Liver (tissue), 3 donors: ENCODE results near the gene CORO1A.

Experiments
- RAD21 ChIP-seq, 2 donors: IDR thresholded peaks; 2 replicates each; pipeline ENCODE4 v1.6.1; 2016; ENCODE audit warnings: antibody characterized with exemption in 2 of 2, mild to moderate bottlenecking in 2 of 2
- YY1 ChIP-seq: IDR thresholded peaks from 2 replicates; pipeline ENCODE4 v1.6.1; 2016; ENCODE audit warnings: antibody characterized with exemption, mild to moderate bottlenecking
- TF ChIP-seq, protein P1 (sequence below): fragments of 150-350 bp; IDR thresholded peaks from 2 replicates; pipeline ENCODE4 v1.5.1; 2017; ENCODE audit warnings: improper control_type of control experiment, low read depth, low read length; ENCODE audit not compliant: missing input control
- donor health status: healthy.
- donor health status: healthy.

- TF ChIP-seq, protein P1, sequence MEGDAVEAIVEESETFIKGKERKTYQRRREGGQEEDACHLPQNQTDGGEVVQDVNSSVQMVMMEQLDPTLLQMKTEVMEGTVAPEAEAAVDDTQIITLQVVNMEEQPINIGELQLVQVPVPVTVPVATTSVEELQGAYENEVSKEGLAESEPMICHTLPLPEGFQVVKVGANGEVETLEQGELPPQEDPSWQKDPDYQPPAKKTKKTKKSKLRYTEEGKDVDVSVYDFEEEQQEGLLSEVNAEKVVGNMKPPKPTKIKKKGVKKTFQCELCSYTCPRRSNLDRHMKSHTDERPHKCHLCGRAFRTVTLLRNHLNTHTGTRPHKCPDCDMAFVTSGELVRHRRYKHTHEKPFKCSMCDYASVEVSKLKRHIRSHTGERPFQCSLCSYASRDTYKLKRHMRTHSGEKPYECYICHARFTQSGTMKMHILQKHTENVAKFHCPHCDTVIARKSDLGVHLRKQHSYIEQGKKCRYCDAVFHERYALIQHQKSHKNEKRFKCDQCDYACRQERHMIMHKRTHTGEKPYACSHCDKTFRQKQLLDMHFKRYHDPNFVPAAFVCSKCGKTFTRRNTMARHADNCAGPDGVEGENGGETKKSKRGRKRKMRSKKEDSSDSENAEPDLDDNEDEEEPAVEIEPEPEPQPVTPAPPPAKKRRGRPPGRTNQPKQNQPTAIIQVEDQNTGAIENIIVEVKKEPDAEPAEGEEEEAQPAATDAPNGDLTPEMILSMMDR, result no peak
- TF ChIP-seq YY1 (no peak), RAD21 (IDR thresholded peaks at IDR 0.05) (no peak)
Measured at GRCh38 chr16:30185683-30186421, 2.5 kb downstream of the CORO1A start.
